Mucosa of rectum (tissue), 2 donors: Measurements from ENCODE around the gene TRO.

Experiments
- H3K27ac ChIP-seq, 2 donors: one replicate each; pipeline ENCODE4 v1.7.0; 2013; ENCODE audit warnings: inconsistent platforms in 2 of 2, low read depth in 2 of 2, low read length in 2 of 2
- H3K27me3 ChIP-seq, 2 donors: one replicate each; pipeline ENCODE4 v1.7.0; 2013; ENCODE audit warnings: low read length in 2 of 2; ENCODE audit not compliant: control insufficient read depth in 2 of 2, insufficient read depth in 2 of 2
- H3K36me3 ChIP-seq, 2 donors: one replicate each; pipeline ENCODE4 v1.7.0; 2013; ENCODE audit warnings: low read length in 2 of 2; ENCODE audit not compliant: control insufficient read depth in 2 of 2, insufficient read depth in 2 of 2
- H3K4me1 ChIP-seq, 2 donors: one replicate each; pipeline ENCODE4 v1.7.0; 2013; ENCODE audit warnings: low read length in 2 of 2, mild to moderate bottlenecking in 1 of 2; ENCODE audit not compliant: control insufficient read depth in 2 of 2, insufficient read depth in 2 of 2
- H3K4me3 ChIP-seq, 2 donors: one replicate each; pipeline ENCODE4 v1.7.0; 2013; ENCODE audit warnings: low read length in 2 of 2
- H3K9ac ChIP-seq, 2 donors: one replicate each; pipeline ENCODE4 v1.7.0; 2013; ENCODE audit warnings: low read length in 2 of 2, low read depth in 1 of 2, mild to moderate bottlenecking in 1 of 2
- H3K9me3 ChIP-seq, 2 donors: one replicate each; pipeline ENCODE4 v1.7.0; 2013; ENCODE audit warnings: low read length in 2 of 2; ENCODE audit not compliant: control insufficient read depth in 2 of 2
- donor health status: healthy.
- donor health status: Normal muscosa, but diverticular disease.

The TRO gene

GRCh38 chrX:54961750-54962149 lies 41.1 kb downstream of the TRO start:
- no peaks in the 10 kb centered on the region for H3K4me1 ChIP-seq
- H3K27ac ChIP-seq, result no peak overlapping the region
- no peak overlapping the region for H3K9ac ChIP-seq
- no peaks in the 10 kb centered on the region for H3K36me3 ChIP-seq
- H3K9me3 ChIP-seq, result no peaks in the 10 kb centered on the region
- H3K27me3 ChIP-seq, result peaks cover 0 to 3% of the 10 kb centered on the region in 2 donors
- H3K4me3 ChIP-seq, result no peak overlapping the region

- no peak overlapping the region for H3K9ac ChIP-seq
- no peaks in the 10 kb centered on the region for H3K9me3 ChIP-seq
- no peak overlapping the region for H3K27ac ChIP-seq
- H3K4me1 ChIP-seq, result no peaks in the 10 kb centered on the region
- H3K4me3 ChIP-seq, result no peak overlapping the region
- H3K36me3 ChIP-seq, result no peaks in the 10 kb centered on the region
- peaks cover 0 to 3% of the 10 kb centered on the region in 2 donors for H3K27me3 ChIP-seq
Observed at GRCh38 chrX:54964766-54965497, 44.3 kb downstream of the TRO start.

GRCh38 chrX:54977387-54977786 lies 56.8 kb downstream of the TRO start:
- Histone ChIP-seq H3K9me3 (no peaks in the 10 kb centered on the region), H3K4me1 (no peaks in the 10 kb centered on the region), H3K9ac (no peak overlapping the region), H3K4me3 (no peak overlapping the region), H3K36me3 (no peaks in the 10 kb centered on the region), H3K27ac (no peak overlapping the region), H3K27me3 (peaks cover 0 to 7% of the 10 kb centered on the region in 2 donors)

- Histone ChIP-seq H3K9ac (no peak overlapping the region), H3K9me3 (no peaks in the 10 kb centered on the region), H3K4me3 (no peak overlapping the region), H3K27ac (no peak overlapping the region), H3K36me3 (no peaks in the 10 kb centered on the region), H3K27me3 (peaks cover 0 to 7% of the 10 kb centered on the region in 2 donors), H3K4me1 (no peaks in the 10 kb centered on the region)
Observed at GRCh38 chrX:54978448-54978847, 57.8 kb downstream of the TRO start.

- Histone ChIP-seq H3K4me3 (no peak overlapping the region), H3K27me3 (peaks cover under 1 to 7% of the 10 kb centered on the region in 2 donors), H3K4me1 (no peaks in the 10 kb centered on the region), H3K9me3 (no peaks in the 10 kb centered on the region), H3K9ac (no peak overlapping the region), H3K36me3 (no peaks in the 10 kb centered on the region), H3K27ac (no peak overlapping the region)
Observed at GRCh38 chrX:54979432-54979831, 58.8 kb downstream of the TRO start.

- peaks cover 2 to 7% of the 10 kb centered on the region in 2 donors for H3K27me3 ChIP-seq
- no peaks in the 10 kb centered on the region for H3K36me3 ChIP-seq
- H3K4me3 ChIP-seq, result no peak overlapping the region
- no peaks in the 10 kb centered on the region for H3K9me3 ChIP-seq
- no peak overlapping the region for H3K27ac ChIP-seq
- H3K9ac ChIP-seq, result no peak overlapping the region
- H3K4me1 ChIP-seq, result no peaks in the 10 kb centered on the region
Observed at GRCh38 chrX:54980334-54980733, 59.7 kb downstream of the TRO start.
